Adrenal gland (tissue), 5 donors: Measurements from ENCODE around the gene SGSH.

Experiments
- POLR2A ChIP-seq, 2 donors: fragments of 450-650 bp; IDR thresholded peaks; one replicate each; pipeline ENCODE4 v1.6.1; 2017; ENCODE audit warnings: antibody characterized with exemption in 2 of 2, mild to moderate bottlenecking in 2 of 2, moderate library complexity in 1 of 2
- TF ChIP-seq, protein P1 (sequence below), 6 experiments: fragments of 450-650 bp in 4 of 6; fragments of 200-600 bp in 2 of 6; sonication (generic) in 1 of 6; IDR thresholded peaks; 1 replicate in 5 of 6; 2 replicates in 1 of 6; pipeline versions ENCODE4 v1.5.1 to v1.8.0; 2016 to 2021; ENCODE audit warnings: antibody characterized with exemption in 6 of 6, mild to moderate bottlenecking in 2 of 6, moderate library complexity in 1 of 6
- donor health status: DM: no; HTN: no; CAD: no.

DNA sequence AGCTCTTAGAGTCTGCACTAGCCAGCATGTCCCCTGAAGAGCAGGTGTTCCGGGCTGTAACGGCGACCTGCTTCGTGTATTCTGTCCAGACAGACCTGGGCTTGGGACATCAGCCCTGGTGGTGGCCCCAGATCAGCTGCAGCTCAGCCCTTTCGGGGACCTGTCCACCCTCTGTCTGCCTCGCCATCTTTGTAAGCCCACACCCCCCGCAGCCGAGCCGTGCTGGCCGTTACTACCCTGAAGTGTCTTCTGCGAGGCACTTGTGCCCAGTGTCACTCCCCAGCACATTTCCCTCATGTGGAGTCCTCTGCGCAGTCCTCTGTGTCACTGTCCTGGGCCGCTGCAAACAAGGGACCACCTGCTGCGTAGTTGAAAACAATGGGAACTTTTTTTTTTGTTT is 39.9 kb downstream of the SGSH start:
- TF ChIP-seq, protein P1, sequence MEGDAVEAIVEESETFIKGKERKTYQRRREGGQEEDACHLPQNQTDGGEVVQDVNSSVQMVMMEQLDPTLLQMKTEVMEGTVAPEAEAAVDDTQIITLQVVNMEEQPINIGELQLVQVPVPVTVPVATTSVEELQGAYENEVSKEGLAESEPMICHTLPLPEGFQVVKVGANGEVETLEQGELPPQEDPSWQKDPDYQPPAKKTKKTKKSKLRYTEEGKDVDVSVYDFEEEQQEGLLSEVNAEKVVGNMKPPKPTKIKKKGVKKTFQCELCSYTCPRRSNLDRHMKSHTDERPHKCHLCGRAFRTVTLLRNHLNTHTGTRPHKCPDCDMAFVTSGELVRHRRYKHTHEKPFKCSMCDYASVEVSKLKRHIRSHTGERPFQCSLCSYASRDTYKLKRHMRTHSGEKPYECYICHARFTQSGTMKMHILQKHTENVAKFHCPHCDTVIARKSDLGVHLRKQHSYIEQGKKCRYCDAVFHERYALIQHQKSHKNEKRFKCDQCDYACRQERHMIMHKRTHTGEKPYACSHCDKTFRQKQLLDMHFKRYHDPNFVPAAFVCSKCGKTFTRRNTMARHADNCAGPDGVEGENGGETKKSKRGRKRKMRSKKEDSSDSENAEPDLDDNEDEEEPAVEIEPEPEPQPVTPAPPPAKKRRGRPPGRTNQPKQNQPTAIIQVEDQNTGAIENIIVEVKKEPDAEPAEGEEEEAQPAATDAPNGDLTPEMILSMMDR (IDR thresholded peaks at IDR 0.05): no peak
- TF ChIP-seq POLR2A (IDR thresholded peaks at IDR 0.05): no peak
